ENCODE measurements around the gene USP17L26. TPM values are rescaled to one million over a fixed set of nuclear protein-coding genes. Genes with fewer than 3 reads are reported as not detected.

Gene USP17L26
- total RNA-seq, 5 donors from 2014 or later (not counting 1 experiment from before 2014, with no cell fraction given) = not detected

Other genes starting within 250 kb of the USP17L26 start
- gene FAM90A26, start 164.2 kb upstream of the USP17L26 start, total RNA-seq = not detected
- gene USP17L10, start 124.0 kb upstream of the USP17L26 start, total RNA-seq = not detected
- not detected for gene USP17L11, start 119.3 kb upstream of the USP17L26 start, total RNA-seq
- not detected for gene USP17L12, start 114.5 kb upstream of the USP17L26 start, total RNA-seq
- gene USP17L13, start 109.8 kb upstream of the USP17L26 start, total RNA-seq = not detected
- under 1 TPM in 1 of 5 donors, not detected in 4; 0.20 TPM for gene USP17L15, start 100.3 kb upstream of the USP17L26 start, total RNA-seq
- not detected for gene USP17L17, start 90.8 kb upstream of the USP17L26 start, total RNA-seq
- not detected for gene USP17L18, start 86.0 kb upstream of the USP17L26 start, total RNA-seq
- gene USP17L19, start 81.3 kb upstream of the USP17L26 start, total RNA-seq = not detected
- gene USP17L20, start 76.5 kb upstream of the USP17L26 start, total RNA-seq = not detected
- gene USP17L21, start 71.8 kb upstream of the USP17L26 start, total RNA-seq = not detected
- gene USP17L22, start 67.0 kb upstream of the USP17L26 start, total RNA-seq = not detected
- not detected for gene USP17L24, start 9.5 kb upstream of the USP17L26 start, total RNA-seq
- gene USP17L25, start 4.7 kb upstream of the USP17L26 start, total RNA-seq = not detected
- gene USP17L5, start 4.7 kb downstream of the USP17L26 start, total RNA-seq = not detected
- gene USP17L27, start 9.5 kb downstream of the USP17L26 start, total RNA-seq = not detected
- not detected for gene USP17L28, start 14.2 kb downstream of the USP17L26 start, total RNA-seq
- not detected for gene USP17L29, start 19.0 kb downstream of the USP17L26 start, total RNA-seq
- not detected for gene USP17L30, start 28.5 kb downstream of the USP17L26 start, total RNA-seq
- not detected for gene DEFB131A, start 109.8 kb downstream of the USP17L26 start, total RNA-seq

Data from T-cell (primary cell).